Measurements from ENCODE around the gene TBC1D14. TPM values are rescaled to one million over a fixed set of nuclear protein-coding genes. Genes with fewer than 3 reads are reported as not detected.

TBC1D14 gene
- total RNA-seq, 1 donor from 2014 or later = 103 TPM

DNA sequence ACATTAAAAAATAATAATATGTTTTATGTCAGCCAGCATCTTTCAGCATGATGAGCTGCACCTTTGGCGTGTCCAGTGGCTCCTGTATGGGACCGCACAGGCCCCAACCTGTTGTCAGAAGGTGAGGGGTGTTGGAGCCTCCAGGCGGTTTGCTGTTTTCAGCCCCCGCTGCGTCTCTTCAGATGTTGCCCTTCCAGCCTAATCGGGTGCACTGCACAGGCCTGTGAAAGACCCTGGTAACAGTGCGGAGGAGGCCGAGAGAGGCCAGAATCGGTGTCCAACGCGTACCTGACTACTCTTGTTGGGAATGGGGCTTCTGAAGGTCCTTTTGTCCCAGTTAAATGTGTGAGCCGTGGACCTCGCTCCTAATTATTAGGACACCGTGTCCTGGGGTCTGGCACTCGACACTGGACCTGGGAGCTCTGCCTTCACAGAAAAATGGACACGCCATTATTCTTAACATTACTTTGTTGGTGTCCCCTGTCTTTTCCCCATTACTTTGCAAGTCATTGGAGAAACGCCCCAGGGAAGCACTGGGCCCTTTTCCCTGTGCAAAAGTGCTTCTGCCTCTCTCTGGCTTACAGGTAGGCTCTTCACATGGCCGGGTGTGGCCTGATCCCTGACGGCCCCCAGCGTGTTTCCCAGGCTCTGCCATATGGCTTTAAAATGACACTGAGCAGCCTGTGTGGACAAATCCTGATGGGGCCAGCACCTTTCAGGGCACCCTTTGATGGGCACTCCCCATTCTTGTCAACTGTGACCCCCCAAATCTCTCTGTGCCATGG lies 51.2 kb downstream of the TBC1D14 start:
- no peak for TF ChIP-seq CTCF (IDR thresholded peaks at IDR 0.05; ENCODE audit: insufficient read depth, low read length, severe bottlenecking)
- no peak overlapping the region for H3K4me3 ChIP-seq (ENCODE audit: low read depth, low read length)
- H3K27me3 ChIP-seq (ENCODE audit: control insufficient read depth, insufficient read depth, low read length) = no peaks in the 10 kb centered on the region
- no peak for FAIRE-seq
- no peak for DNase-seq (ENCODE audit: low read depth)
- no peaks in the 10 kb centered on the region for H3K36me3 ChIP-seq (ENCODE audit: control insufficient read depth, insufficient read depth, low read length)

- no peak for FAIRE-seq
These were observed 52.0 kb downstream of the TBC1D14 start for GRCh38 chr4:6961496-6962210.

DNA sequence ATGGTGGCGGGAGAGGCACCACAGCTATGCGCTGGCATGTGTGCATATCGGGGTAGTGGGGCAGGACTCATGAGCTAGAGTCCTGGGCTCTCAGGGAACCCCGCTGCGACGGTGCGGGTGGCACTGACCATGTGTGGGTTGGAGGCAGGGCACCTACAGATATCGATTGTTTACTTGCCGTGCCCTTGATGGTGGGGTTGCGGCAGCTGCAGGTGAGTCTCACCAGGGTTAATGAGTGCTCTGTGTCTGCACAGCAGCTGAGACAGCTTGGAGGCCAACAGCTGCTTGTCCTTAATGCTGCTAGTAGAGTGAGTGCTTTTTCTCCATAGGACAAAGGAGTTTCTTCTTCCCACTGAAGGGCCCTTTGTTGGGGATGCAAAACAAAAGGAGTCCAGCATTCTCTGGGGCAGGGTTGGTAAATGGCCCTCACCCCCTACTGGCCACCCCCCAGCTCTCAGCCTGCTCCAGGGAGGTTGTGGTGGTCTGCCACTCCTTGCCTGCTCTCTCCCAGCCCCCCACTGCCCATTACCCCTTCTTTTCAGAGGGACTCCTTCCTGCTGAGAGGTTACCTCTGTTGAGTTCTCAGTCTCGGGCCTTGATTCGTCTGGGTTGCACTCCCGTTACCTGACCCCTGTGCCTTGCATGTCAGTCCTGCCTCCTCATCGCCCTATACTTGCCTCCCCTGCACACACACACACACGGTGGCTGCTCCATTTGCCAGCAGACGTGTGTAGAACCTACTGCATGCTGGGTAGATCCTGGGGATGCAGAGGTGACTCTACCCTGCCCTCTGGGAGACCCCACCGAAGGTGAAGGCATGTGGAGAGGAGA lies 52.8 kb downstream of the TBC1D14 start:
- DNase-seq (ENCODE audit: low read depth) = no peak
- Histone ChIP-seq H3K36me3 (ENCODE audit: control insufficient read depth, insufficient read depth, low read length) (no peaks in the 10 kb centered on the region), H3K27me3 (ENCODE audit: control insufficient read depth, insufficient read depth, low read length) (no peaks in the 10 kb centered on the region), H3K4me3 (ENCODE audit: low read depth, low read length) (no peak overlapping the region)
- TF ChIP-seq CTCF (IDR thresholded peaks at IDR 0.05; ENCODE audit: insufficient read depth, low read length, severe bottlenecking) = no peak
- FAIRE-seq = no peak

More at GRCh38 chr4:6961496-6962210, 52.0 kb downstream of the TBC1D14 start:
- Histone ChIP-seq H3K36me3 (ENCODE audit: control insufficient read depth, insufficient read depth, low read length) (no peaks in the 10 kb centered on the region), H3K4me3 (ENCODE audit: low read depth, low read length) (no peak overlapping the region), H3K27me3 (ENCODE audit: control insufficient read depth, insufficient read depth, low read length) (no peaks in the 10 kb centered on the region)
- DNase-seq (ENCODE audit: low read depth) = no peak
- no peak for TF ChIP-seq CTCF (IDR thresholded peaks at IDR 0.05; ENCODE audit: insufficient read depth, low read length, severe bottlenecking)

GRCh38 chr4:6963139-6963611 lies 53.5 kb downstream of the TBC1D14 start:
- no peak for TF ChIP-seq CTCF (IDR thresholded peaks at IDR 0.05; ENCODE audit: insufficient read depth, low read length, severe bottlenecking)
- Histone ChIP-seq H3K4me3 (ENCODE audit: low read depth, low read length) (no peak overlapping the region), H3K36me3 (ENCODE audit: control insufficient read depth, insufficient read depth, low read length) (peaks cover 3% of the 10 kb centered on the region), H3K27me3 (ENCODE audit: control insufficient read depth, insufficient read depth, low read length) (no peaks in the 10 kb centered on the region)
- FAIRE-seq (no peak), DNase-seq (ENCODE audit: low read depth) (no peak)

DNA sequence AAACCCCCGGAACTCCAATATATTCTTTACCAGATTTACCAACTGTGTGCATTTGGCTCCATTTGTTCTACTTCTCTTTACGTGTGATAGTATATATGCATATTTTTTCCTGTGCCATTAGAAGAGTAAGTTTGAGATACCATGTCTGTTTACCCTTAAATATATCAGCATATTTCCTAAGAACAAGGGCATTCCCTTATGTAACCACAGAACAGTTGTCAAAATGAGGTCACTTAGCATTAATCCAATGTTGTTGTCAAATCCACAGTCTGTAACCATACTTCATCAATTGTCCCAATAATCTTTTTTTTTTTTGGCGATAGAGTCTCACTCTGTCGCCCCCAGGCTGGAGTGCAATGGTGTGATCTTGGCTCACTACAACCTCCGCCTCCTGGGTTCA lies 55.2 kb downstream of the TBC1D14 start:
- FAIRE-seq (no peak), DNase-seq (ENCODE audit: low read depth) (no peak)
- no peak for TF ChIP-seq CTCF (IDR thresholded peaks at IDR 0.05; ENCODE audit: insufficient read depth, low read length, severe bottlenecking)

More for the DNA sequence above, 55.2 kb downstream of the TBC1D14 start:
- H3K36me3 ChIP-seq (ENCODE audit: control insufficient read depth, insufficient read depth, low read length) = peaks cover 5% of the 10 kb centered on the region
- no peak overlapping the region for H3K4me3 ChIP-seq (ENCODE audit: low read depth, low read length)
- no peaks in the 10 kb centered on the region for H3K27me3 ChIP-seq (ENCODE audit: control insufficient read depth, insufficient read depth, low read length)
